HG02642 (cell line): ENCODE results near the gene KRTAP4-4.
"Not testable (repeated sequence)": the region's sequence is repeated elsewhere in the genome, so short reads cannot be mapped to it uniquely, and the experiment has no call there.

Source experiments
- ATAC-seq: cut with Tn5 transposase; IDR thresholded peaks from one replicate; pipeline ENCODE4 v1.9.1; 2021; ENCODE audit warnings: mild to moderate bottlenecking; ENCODE audit not compliant: unreplicated experiment, poor library complexity

Gene KRTAP4-4

GRCh38 chr17:41160648-41161047 is at the start of gene KRTAP4-4:
TSS of gene KRTAP4-4 (minus strand) at chr17:41160748. CDS start at chr17:41160691, 57 bp downstream.
- ATAC-seq, result no peak

GRCh38 chr17:41199421-41200078 is 39.0 kb upstream of the KRTAP4-4 start:
- no peak for ATAC-seq

DNA sequence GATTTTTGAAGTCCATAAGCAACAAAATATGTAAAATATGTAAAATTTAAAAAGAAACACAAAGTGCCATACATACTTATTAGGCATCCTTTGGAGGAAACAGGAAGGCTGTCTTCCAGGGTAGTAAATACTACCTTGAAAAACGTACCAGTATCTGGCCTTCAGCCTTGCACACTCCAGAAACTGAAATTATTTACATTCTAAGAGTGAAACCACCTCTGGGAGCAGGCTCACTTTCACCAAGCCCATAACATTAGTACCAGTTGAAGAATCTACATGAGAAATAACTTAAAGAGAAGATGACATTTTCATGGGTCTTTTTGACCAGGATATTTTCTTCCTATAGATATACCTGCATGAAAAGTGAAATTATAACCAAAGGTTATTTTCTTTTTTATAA is 35.5 kb upstream of the KRTAP4-4 start:
- no peak for ATAC-seq

DNA sequence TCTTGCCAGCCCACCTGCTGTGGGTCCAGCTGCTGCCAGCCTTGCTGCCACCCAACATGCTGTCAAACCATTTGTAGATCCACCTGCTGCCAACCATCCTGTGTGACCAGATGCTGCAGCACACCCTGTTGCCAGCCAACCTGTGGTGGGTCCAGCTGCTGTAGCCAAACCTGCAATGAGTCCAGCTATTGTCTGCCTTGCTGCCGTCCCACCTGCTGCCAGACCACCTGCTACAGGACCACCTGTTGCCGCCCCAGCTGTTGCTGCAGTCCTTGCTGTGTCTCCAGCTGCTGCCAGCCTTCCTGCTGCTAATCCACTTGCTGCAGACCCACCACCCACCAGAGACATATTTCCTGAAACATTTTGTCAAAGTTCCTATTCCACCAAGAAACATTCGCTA is 29.8 kb upstream of the KRTAP4-4 start:
- ATAC-seq, result no peak

GRCh38 chr17:41189837-41190318 is 29.3 kb upstream of the KRTAP4-4 start, which contains the start of gene KRTAP9-1:
TSS of gene KRTAP9-1 (plus strand) at chr17:41189887. CDS start at chr17:41189887, 0 bp downstream.
- not testable (repeated sequence) for ATAC-seq

- ATAC-seq, result no peak
These were observed 26.3 kb upstream of the KRTAP4-4 start for GRCh38 chr17:41186872-41187271.

- no peak for ATAC-seq
These were observed 24.5 kb upstream of the KRTAP4-4 start for GRCh38 chr17:41185001-41185400.

GRCh38 chr17:41184480-41184961 is 24.0 kb upstream of the KRTAP4-4 start, which contains the start of gene KRTAP4-1:
TSS of gene KRTAP4-1 (minus strand) at chr17:41184911. CDS start at chr17:41184854, 57 bp downstream.
- ATAC-seq, result no peak

GRCh38 chr17:41178843-41179616 is 18.5 kb upstream of the KRTAP4-4 start:
- no peak for ATAC-seq

DNA sequence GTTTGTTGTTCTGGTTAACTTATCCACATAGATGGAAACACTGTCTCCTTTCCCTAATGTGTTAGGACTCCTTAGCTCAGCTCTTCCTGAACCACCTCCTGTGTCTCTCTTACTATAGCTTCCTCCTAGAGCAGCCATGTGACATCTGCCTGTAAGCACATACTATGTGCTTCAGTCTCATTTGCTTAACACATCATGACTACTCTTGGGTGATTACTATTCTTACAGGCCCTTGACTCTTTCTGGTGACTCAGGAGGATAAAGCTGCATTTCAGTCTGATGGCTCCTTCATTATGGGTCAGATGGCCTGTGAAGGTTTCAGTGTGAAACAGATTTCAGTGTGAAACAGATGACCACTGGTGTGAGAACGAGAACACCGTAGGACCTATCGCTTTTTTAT is 17.8 kb upstream of the KRTAP4-4 start:
- ATAC-seq, result no peak

DNA sequence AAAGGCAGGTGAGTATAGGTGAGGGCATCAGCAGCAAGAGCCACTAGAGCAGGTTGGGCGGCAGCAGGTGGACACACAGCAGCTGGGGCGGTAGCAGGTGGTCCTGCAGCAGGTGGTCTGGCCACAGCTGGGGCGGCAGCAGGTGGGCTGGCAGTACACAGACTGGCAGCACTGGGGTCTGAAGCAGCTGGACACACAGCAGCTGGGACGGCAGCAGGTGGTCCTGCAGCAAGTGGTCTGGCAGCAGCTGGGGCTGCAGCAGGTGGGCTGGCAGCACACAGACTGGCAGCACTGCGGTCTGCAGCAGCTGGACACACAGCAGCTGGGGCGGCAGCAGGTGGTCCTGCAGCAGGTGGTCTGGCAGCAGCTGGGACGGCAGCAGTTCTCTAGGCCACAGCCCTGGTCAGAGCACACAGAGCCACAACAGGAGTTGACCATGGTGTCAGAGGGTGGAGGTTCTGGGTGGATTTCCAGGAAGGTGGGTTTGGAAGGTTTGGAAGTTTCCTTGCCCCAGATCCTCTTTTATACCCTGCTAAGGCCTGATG is 17.3 kb upstream of the KRTAP4-4 start, which contains the start of gene KRTAP4-2:
Gene KRTAP4-2 (minus strand): TSS at position 495 of the 545 bp plus-strand sequence. CDS start 57 bp downstream, at position 438.
- ATAC-seq, result no peak

DNA sequence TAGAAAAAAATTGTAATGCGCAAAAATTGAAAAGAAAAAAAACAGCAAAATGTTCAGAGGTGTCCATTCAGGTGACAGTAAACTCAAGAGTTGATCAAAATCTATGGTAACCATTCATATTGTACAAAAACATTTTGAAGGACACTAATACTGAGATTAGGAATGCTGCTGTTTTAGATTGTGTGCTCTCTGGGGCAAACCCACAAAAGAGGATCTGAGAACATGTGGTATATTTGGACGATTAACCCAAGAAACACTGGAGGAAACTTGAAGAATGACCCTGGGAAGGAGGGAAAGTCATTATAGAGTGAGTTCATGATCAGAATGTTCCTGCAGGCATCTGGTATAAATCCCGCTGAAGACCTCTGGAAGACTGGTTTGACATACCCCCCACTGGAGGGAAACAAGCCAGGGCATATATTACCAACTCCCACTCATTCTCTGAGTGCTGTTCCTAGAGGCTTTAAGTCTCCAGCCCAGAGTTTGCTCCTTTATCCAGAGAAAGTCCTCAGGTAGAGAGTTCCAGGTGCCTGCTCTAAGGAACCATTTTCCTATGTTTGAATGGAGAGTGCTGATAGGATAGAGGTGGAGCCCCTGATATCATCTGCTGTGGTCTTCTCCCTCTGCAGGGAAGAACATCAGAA is 16.3 kb upstream of the KRTAP4-4 start:
- ATAC-seq, result no peak

DNA sequence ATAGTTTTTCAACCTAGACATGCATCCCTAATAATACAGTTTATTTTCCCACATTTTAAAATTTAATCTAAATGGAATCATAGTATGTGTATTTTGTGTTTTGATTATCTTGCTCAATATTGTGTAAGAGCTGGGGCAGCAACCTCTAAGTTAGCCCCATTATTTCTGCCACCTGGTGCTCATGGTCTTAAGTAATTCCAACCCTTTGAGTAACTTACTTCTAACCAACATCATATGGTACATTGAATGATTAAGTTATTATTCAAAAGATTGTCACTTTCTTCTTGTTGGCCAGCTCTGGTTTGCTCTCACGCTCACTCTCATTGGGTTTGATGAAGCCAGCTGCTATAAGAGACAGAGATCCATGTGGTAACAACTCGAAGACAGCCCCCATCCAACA is 11.3 kb upstream of the KRTAP4-4 start:
- no peak for ATAC-seq

DNA sequence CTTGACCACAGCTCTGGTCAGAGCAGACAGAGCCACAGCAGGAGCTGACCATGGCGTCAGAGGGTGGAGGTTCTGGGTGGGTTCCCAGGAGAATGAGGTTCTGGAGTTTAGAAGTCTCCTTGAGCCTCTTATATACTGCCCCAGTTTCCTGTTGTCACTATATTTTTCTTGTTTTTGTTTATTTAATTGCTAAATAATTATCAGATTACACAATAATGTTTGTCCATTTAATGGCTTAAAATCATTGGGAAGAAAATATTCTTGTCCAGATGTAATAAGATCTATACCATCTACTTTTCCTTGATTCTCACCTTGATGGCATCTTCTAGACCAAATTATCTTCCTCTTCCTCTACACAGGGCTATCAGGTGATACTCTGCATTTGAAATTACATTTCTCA is 7.6 kb upstream of the KRTAP4-4 start, which contains the start of gene KRTAP4-3:
Gene KRTAP4-3 (minus strand): TSS at position 101 of the 400 bp plus-strand sequence. CDS start 49 bp downstream, at position 52.
- ATAC-seq, result no peak

DNA sequence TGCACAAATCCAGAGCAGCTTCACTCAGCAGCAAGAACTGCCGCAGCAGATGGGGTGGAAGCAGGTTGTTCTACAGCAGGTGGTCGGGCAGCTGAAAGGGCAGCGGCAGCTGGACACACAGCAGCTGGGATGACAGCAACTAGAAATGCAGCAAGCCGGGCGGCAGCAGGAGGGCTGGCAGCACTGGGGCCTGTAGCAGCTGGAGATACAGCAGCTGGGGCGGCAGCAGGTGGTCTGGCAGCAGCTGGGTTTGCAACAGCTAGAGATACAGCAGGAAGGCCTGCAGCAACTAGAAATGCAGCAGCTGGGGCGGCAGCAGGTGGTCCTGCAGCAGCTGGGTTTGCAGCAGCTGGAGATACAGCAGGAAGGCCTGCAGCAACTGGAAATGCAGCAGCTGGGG is 7.0 kb upstream of the KRTAP4-4 start:
- no peak for ATAC-seq

DNA sequence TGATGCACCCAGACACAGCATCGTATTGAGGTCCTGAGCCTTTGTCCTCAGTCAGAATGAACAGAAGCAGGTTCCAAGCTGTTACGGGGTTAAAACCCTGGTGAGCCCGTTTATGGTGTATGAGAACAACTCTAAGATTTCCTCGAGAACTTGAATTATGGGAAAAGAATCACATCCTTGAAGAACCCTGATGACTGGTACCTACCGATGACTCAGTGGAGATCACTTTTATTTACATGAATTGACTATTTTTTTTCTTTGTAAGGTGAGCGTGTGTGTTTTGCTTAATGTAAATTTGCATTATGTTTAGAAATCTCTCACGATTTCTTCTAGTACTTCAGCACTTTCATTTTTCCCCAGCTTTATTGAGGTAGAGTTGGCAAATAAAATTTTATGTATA is 3.3 kb upstream of the KRTAP4-4 start:
- no peak for ATAC-seq

DNA sequence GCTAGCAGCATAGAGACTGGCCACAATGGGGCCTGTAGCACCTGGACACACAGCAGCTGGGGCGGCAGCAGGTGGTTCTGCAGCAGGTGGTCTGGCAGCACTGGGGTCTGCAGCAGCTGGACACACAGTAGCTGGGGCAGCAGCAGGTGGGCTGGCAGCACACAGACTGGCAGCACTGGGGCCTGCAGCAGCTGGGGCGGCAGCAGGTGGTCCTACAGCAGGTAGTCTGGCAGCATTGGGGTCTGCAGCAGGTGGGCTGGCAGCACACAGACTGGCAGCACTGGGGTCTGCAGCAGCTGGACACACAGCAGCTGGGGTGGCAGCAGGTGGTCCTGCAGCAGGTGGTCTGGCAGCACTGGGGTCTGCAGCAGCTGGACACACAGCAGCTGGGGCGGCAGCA is 358 bp downstream of the KRTAP4-4 start:
- not testable (repeated sequence) for ATAC-seq

- ATAC-seq, result no peak
These were observed 6.7 kb downstream of the KRTAP4-4 start for GRCh38 chr17:41153856-41154255.

- ATAC-seq, result no peak
These were observed 9.0 kb downstream of the KRTAP4-4 start for GRCh38 chr17:41151525-41151924.

- no peak for ATAC-seq
These were observed 10.5 kb downstream of the KRTAP4-4 start for GRCh38 chr17:41150026-41150425.
